Transverse colon (tissue), 4 donors: ENCODE measurements around the gene FNDC5. TPM values are rescaled to one million over a fixed set of nuclear protein-coding genes. Genes with fewer than 3 reads are reported as not detected.

Experiments used
- DNase-seq: peaks from one replicate; pipeline ENCODE4 v3.0.0-alpha.2; 2019
- H3K27ac ChIP-seq, 4 donors: fragments of 200-600 bp; sonication (generic); 2 replicates each; pipeline ENCODE4 v1.5.1; 2016 to 2018; ENCODE audit warnings: inconsistent platforms in 4 of 4
- H3K27me3 ChIP-seq: fragments of 200-600 bp; sonication (generic); 2 replicates; pipeline ENCODE4 v1.5.1; 2017; ENCODE audit warnings: inconsistent platforms
- H3K36me3 ChIP-seq, 4 donors: fragments of 200-600 bp; sonication (generic); 2 replicates each; pipeline ENCODE4 v1.5.1; 2017 to 2019; ENCODE audit warnings: inconsistent platforms in 4 of 4
- H3K4me1 ChIP-seq, 4 donors: fragments of 200-600 bp; sonication (generic); 2 replicates each; pipeline ENCODE4 v1.5.1; 2017 to 2020; ENCODE audit warnings: inconsistent platforms in 4 of 4
- H3K4me3 ChIP-seq, 4 donors: fragments of 200-600 bp; sonication (generic); 1 replicate in 1 of 4; 2 replicates in 3 of 4; pipeline versions ENCODE4 v1.5.1 to v1.6.1; 2017 to 2019; ENCODE audit warnings: inconsistent platforms in 4 of 4
- H3K9me3 ChIP-seq, 2 donors: fragments of 200-600 bp; sonication (generic); 2 replicates each; pipeline ENCODE4 v1.5.1; 2017 to 2019; ENCODE audit warnings: inconsistent platforms in 2 of 2
- CTCF ChIP-seq, 5 experiments: fragments of 200-600 bp in 3 of 5; fragments of 450-650 bp in 2 of 5; sonication (generic) in 3 of 5; IDR thresholded peaks; 1 replicate in 2 of 5; 2 replicates in 3 of 5; pipeline ENCODE4 v1.5.1; 2016 to 2017; ENCODE audit warnings: antibody characterized with exemption in 5 of 5, inconsistent platforms in 3 of 5, mild to moderate bottlenecking in 2 of 5, moderate library complexity in 1 of 5
- EP300 ChIP-seq: sonication (generic); formaldehyde crosslinking; IDR thresholded peaks from one replicate; pipeline ENCODE4 v1.6.1; 2017; ENCODE audit warnings: antibody characterized with exemption, low read depth
- POLR2A ChIP-seq: fragments of 450-650 bp; IDR thresholded peaks from one replicate; pipeline ENCODE4 v1.6.1; 2016; ENCODE audit warnings: antibody characterized with exemption, mild to moderate bottlenecking, moderate library complexity
- POLR2AphosphoS5 ChIP-seq, 3 donors: sonication (generic); formaldehyde crosslinking; IDR thresholded peaks; one replicate each; pipeline ENCODE4 v1.6.1; 2016; ENCODE audit warnings: antibody characterized with exemption in 3 of 3
- WGBS, 2 donors: methylation state at CpG; one replicate each; pipeline ENCODE4 v1.1.5; 2018; ENCODE audit warnings: low coverage in 1 of 2; 5-methylcytosine and 5-hydroxymethylcytosine counted together
- in situ Hi-C, 4 donors: fragments of 200-750 bp; cut with MboI; loops; one replicate each; pipeline versions ENCODE4 v1.15.0 to v1.15.1; 2017; ENCODE audit warnings: low sequenced_read_pairs in 3 of 4, low pct_ligation_motif_present in 1 of 4, low pct_unique_long_range_greater_than_20kb in 1 of 4
- intact Hi-C: fragments of 100-400 bp; cut with DNase I; formaldehyde crosslinking; loops from one replicate; pipeline ENCODE4 v1.15.1; 2023; ENCODE audit warnings: low total_unique reads
- total RNA-seq, 4 donors: library from RNA; depleted of rRNA; stranded (reverse); fragments of >200 nt; gene quantifications; one replicate each; pipeline ENCODE4 v1.1.0, GENCODE V29; 2016

FNDC5 gene
- total RNA-seq, 4 donors from 2014 or later: 0.32 to 0.55 TPM; not detected in 2

GRCh38 chr1:32858791-32859190 is 11.9 kb downstream of the FNDC5 start:
- peaks cover 0 to 33% (median 9%) of the 10 kb centered on the region in 4 donors for H3K36me3 ChIP-seq
- H3K4me1 ChIP-seq: no peaks in the 10 kb centered on the region
- H3K27ac ChIP-seq: no peak overlapping the region
- no peaks in the 10 kb centered on the region for H3K9me3 ChIP-seq
- intact Hi-C loops: no loop called here
- H3K4me3 ChIP-seq: no peak overlapping the region
- no peaks in the 10 kb centered on the region for H3K27me3 ChIP-seq
- WGBS, 2 donors: 93 to 94% methylated on average over 6 to 7 of the region's 7 CpGs
- in situ Hi-C loops: no loop called here
- DNase-seq: no peak
- TF ChIP-seq POLR2AphosphoS5 (IDR thresholded peaks at IDR 0.05) (no peak), CTCF (IDR thresholded peaks at IDR 0.05) (no peak), EP300 (no peak), POLR2A (no peak)

- no peak for DNase-seq
- Histone ChIP-seq H3K4me3 (no peak overlapping the region), H3K36me3 (peaks cover 0 to 35% (median 13%) of the 10 kb centered on the region in 4 donors), H3K27ac (no peak overlapping the region), H3K9me3 (no peaks in the 10 kb centered on the region), H3K27me3 (no peaks in the 10 kb centered on the region), H3K4me1 (no peaks in the 10 kb centered on the region)
- in situ Hi-C loops: no loop called here
- WGBS, 2 donors: 86 to 94% methylated on average over 2 of the region's 2 CpGs
- no peak for TF ChIP-seq EP300
- TF ChIP-seq POLR2A: no peak
- TF ChIP-seq POLR2AphosphoS5 (IDR thresholded peaks at IDR 0.05): no peak
- no peak for TF ChIP-seq CTCF (IDR thresholded peaks at IDR 0.05)
- intact Hi-C loops: no loop called here
Measured at GRCh38 chr1:32858136-32858535, 12.6 kb downstream of the FNDC5 start.

GRCh38 chr1:32855861-32856617 is 14.7 kb downstream of the FNDC5 start:
- Histone ChIP-seq H3K4me3 (no peak overlapping the region), H3K36me3 (peaks cover 0 to 37% (median 14%) of the 10 kb centered on the region in 4 donors), H3K27me3 (no peaks in the 10 kb centered on the region), H3K27ac (peak overlapping the region in 1 of 4 donors; percentile 12), H3K4me1 (no peaks in the 10 kb centered on the region), H3K9me3 (no peaks in the 10 kb centered on the region)
- TF ChIP-seq CTCF (IDR thresholded peaks at IDR 0.05) (no peak), EP300 (no peak), POLR2A (no peak), POLR2AphosphoS5 (IDR thresholded peaks at IDR 0.05) (no peak)
- in situ Hi-C loops (no loop called here), intact Hi-C loops (no loop called here)
- 55 to 71% methylated on average over 13 of the region's 13 CpGs for WGBS, 2 donors
- DNase-seq: no peak

GRCh38 chr1:32848354-32849063 is 22.2 kb downstream of the FNDC5 start:
- no peak for DNase-seq
- H3K9me3 ChIP-seq: peaks cover 0 to 3% of the 10 kb centered on the region in 2 donors
- no peaks in the 10 kb centered on the region for H3K27me3 ChIP-seq
- in situ Hi-C loops: no loop called here
- peaks cover 0 to 37% (median 7%) of the 10 kb centered on the region in 4 donors for H3K36me3 ChIP-seq
- no peak overlapping the region for H3K4me3 ChIP-seq
- H3K4me1 ChIP-seq: no peaks in the 10 kb centered on the region
- no peak overlapping the region for H3K27ac ChIP-seq
- 40 to 42% methylated on average over 2 of the region's 2 CpGs for WGBS, 2 donors
- intact Hi-C loops: no loop called here
- no peak for TF ChIP-seq EP300
- TF ChIP-seq POLR2AphosphoS5 (IDR thresholded peaks at IDR 0.05): no peak
- TF ChIP-seq POLR2A: no peak
